ENCODE data around the gene CDCA7L. TPM values are rescaled to one million over a fixed set of nuclear protein-coding genes. Genes with fewer than 3 reads are reported as not detected.

The CDCA7L gene
- total RNA-seq, 2 donors from 2014 or later, result 19.8 to 35.8 TPM

DNA sequence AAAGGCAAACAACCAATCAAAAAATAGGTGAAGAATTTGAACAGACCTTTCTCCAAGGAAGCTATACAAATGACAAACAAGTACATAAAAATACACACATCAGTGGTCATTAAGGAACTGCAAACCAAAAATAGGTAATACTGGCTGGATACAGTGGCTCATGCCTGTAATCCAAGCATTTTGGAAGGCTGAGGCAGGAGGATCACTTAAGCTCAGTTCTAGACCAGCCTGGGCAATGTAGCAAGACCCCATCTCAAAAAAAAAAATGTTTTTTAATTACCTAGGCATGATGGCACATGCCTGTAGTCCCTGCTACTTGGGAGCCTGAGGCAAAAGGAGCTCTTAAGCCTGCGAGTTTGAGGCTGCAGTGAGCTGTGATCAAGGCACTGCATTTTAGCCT, 19.3 kb downstream of the CDCA7L start:
- Histone ChIP-seq H3K27me3 (no peaks in the 10 kb centered on the region), H3K4me3 (no peak overlapping the region), H3K36me3 (no peaks in the 10 kb centered on the region), H3K4me1 (no peaks in the 10 kb centered on the region), H3K9me3 (no peaks in the 10 kb centered on the region), H3K27ac (no peak overlapping the region), H3K9ac (ENCODE audit: low read depth in 2 of 2, low read length in 2 of 2) (no peak overlapping the region)
- TF ChIP-seq, protein P1, sequence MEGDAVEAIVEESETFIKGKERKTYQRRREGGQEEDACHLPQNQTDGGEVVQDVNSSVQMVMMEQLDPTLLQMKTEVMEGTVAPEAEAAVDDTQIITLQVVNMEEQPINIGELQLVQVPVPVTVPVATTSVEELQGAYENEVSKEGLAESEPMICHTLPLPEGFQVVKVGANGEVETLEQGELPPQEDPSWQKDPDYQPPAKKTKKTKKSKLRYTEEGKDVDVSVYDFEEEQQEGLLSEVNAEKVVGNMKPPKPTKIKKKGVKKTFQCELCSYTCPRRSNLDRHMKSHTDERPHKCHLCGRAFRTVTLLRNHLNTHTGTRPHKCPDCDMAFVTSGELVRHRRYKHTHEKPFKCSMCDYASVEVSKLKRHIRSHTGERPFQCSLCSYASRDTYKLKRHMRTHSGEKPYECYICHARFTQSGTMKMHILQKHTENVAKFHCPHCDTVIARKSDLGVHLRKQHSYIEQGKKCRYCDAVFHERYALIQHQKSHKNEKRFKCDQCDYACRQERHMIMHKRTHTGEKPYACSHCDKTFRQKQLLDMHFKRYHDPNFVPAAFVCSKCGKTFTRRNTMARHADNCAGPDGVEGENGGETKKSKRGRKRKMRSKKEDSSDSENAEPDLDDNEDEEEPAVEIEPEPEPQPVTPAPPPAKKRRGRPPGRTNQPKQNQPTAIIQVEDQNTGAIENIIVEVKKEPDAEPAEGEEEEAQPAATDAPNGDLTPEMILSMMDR (IDR thresholded peaks at IDR 0.05), result no peak
- DNase-seq, result no peak
- intact Hi-C loops (cut with DNase I), result no loop called here

- no peak overlapping the region for H3K9ac ChIP-seq (ENCODE audit: low read depth in 2 of 2, low read length in 2 of 2)
- H3K9me3 ChIP-seq, result no peaks in the 10 kb centered on the region
- no peaks in the 10 kb centered on the region for H3K27me3 ChIP-seq
- TF ChIP-seq, protein P1 (IDR thresholded peaks at IDR 0.05), result no peak
- intact Hi-C loops (cut with DNase I), result no loop called here
- no peaks in the 10 kb centered on the region for H3K4me1 ChIP-seq
- H3K36me3 ChIP-seq, result no peaks in the 10 kb centered on the region
- no peak overlapping the region for H3K27ac ChIP-seq
- H3K4me3 ChIP-seq, result no peak overlapping the region
- DNase-seq, result no peak
These were observed 22.0 kb downstream of the CDCA7L start for GRCh38 chr7:21923658-21924057.

GRCh38 chr7:21922605-21923004, 23.1 kb downstream of the CDCA7L start:
- TF ChIP-seq, protein P1 (IDR thresholded peaks at IDR 0.05), result no peak
- intact Hi-C loops (cut with DNase I), result no loop called here
- Histone ChIP-seq H3K27me3 (no peaks in the 10 kb centered on the region), H3K27ac (no peak overlapping the region), H3K4me3 (no peak overlapping the region), H3K36me3 (no peaks in the 10 kb centered on the region), H3K9ac (ENCODE audit: low read depth in 2 of 2, low read length in 2 of 2) (no peak overlapping the region), H3K9me3 (no peaks in the 10 kb centered on the region), H3K4me1 (no peaks in the 10 kb centered on the region)
- no peak for DNase-seq

GRCh38 chr7:21920936-21921335, 24.8 kb downstream of the CDCA7L start:
- no peak overlapping the region for H3K9ac ChIP-seq (ENCODE audit: low read depth in 2 of 2, low read length in 2 of 2)
- H3K27me3 ChIP-seq, result no peaks in the 10 kb centered on the region
- TF ChIP-seq, protein P1 (IDR thresholded peaks at IDR 0.05), result no peak
- no peaks in the 10 kb centered on the region for H3K9me3 ChIP-seq
- intact Hi-C loops (cut with DNase I), result no loop called here
- no peak overlapping the region for H3K4me3 ChIP-seq
- no peaks in the 10 kb centered on the region for H3K4me1 ChIP-seq
- no peaks in the 10 kb centered on the region for H3K36me3 ChIP-seq
- no peak overlapping the region for H3K27ac ChIP-seq
- no peak for DNase-seq

DNA sequence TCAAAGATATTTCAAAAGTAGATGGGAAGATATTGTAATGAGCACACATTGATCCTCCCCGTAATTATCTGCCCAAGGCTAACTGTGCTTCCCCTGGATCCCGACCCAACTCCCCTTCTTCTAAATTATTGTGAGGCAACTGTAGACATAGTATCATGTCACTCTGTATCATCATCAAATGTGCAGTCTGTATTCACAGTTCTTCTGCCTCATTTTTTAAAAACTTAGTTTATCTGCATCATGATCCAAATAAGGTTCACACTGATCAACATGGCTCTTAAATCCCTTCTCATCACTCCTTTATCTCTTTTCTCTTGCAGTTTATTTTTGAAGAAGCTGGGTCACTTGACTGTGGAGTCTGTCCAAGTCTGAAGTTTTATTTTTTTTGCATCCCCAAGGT, 27.5 kb downstream of the CDCA7L start:
- no peak overlapping the region for H3K27ac ChIP-seq
- H3K9ac ChIP-seq (ENCODE audit: low read depth in 2 of 2, low read length in 2 of 2), result no peak overlapping the region
- no peaks in the 10 kb centered on the region for H3K27me3 ChIP-seq
- no peak for DNase-seq
- no peaks in the 10 kb centered on the region for H3K9me3 ChIP-seq
- intact Hi-C loops (cut with DNase I), result no loop called here
- no peaks in the 10 kb centered on the region for H3K4me1 ChIP-seq
- no peaks in the 10 kb centered on the region for H3K36me3 ChIP-seq
- no peak overlapping the region for H3K4me3 ChIP-seq
- TF ChIP-seq, protein P1 (IDR thresholded peaks at IDR 0.05), result no peak

GRCh38 chr7:21916629-21917028, 29.1 kb downstream of the CDCA7L start:
- no peak overlapping the region for H3K4me3 ChIP-seq
- H3K4me1 ChIP-seq, result no peaks in the 10 kb centered on the region
- TF ChIP-seq, protein P1 (IDR thresholded peaks at IDR 0.05), result no peak
- H3K27ac ChIP-seq, result no peak overlapping the region
- H3K9ac ChIP-seq (ENCODE audit: low read depth in 2 of 2, low read length in 2 of 2), result no peak overlapping the region
- H3K9me3 ChIP-seq, result no peaks in the 10 kb centered on the region
- no peaks in the 10 kb centered on the region for H3K27me3 ChIP-seq
- intact Hi-C loops (cut with DNase I), result no loop called here
- no peak for DNase-seq
- no peaks in the 10 kb centered on the region for H3K36me3 ChIP-seq

Data from colonic mucosa (tissue), 4 donors.